ENCODE measurements around the gene MYL12A. TPM values are rescaled to one million over a fixed set of nuclear protein-coding genes. Genes with fewer than 3 reads are reported as not detected.

Gene MYL12A
- total RNA-seq, 1 experiment from 2014 or later, result 447 TPM

DNA sequence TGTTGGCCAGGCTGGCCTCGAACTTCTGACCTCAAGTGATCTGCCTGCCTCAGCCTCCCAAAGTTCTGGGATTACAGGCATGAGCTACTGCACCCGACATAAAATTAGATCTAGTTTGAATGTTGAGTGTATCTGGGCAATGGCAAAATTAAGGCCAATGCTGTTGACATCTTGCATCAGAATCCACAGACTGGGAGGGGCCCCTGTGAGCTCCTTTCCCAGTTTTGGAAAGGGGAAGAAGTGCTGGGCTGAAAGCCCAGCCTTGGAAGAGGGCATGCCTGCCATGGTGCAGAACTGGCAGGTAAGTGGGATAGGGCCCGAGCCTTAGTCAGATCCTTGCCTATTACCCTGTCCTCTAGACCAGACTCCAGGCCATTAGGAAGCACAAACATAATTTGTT lies 23.4 kb upstream of the MYL12A start:
- no peak for DNase-seq (ENCODE audit: low spot score)

DNA sequence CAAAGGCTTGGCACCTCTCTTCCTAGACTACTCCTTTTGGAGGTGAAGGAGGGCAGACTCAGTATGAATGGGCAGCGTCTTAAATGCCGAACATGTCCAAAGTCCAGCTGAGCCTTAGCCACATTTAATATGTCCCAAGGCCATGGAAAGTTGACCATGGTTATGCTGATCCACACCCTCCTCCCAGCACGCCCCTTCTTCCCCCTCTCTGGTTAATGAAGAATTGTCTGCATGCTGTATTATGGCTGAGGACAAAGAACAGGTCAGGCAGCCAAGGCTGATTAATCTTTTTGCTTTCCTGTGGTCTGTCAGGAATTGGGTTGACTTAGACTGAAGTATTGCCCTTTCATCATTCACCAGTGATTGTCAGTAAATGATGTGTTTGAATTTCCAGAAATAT lies 22.0 kb upstream of the MYL12A start:
- DNase-seq (ENCODE audit: low spot score), result no peak

DNA sequence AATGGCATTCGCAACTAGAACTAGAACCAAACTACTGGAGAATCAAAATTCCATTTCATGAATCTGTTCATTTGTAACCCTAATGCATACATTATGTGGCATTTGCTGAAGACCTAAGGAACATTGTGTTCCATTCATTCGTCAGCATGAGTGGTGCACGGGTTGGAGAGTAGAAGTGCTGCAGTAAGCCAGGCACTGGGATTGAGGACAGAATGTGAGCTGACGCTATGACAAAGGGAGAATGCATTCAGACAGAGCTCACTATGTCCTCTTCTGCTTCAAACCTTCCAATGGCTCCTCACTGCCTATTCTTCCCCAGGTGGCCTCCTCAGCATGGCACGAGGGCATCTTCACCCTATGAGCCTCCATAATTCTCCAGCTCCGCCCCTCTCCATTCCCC lies 21.6 kb upstream of the MYL12A start:
- no peak for DNase-seq (ENCODE audit: low spot score)

DNA sequence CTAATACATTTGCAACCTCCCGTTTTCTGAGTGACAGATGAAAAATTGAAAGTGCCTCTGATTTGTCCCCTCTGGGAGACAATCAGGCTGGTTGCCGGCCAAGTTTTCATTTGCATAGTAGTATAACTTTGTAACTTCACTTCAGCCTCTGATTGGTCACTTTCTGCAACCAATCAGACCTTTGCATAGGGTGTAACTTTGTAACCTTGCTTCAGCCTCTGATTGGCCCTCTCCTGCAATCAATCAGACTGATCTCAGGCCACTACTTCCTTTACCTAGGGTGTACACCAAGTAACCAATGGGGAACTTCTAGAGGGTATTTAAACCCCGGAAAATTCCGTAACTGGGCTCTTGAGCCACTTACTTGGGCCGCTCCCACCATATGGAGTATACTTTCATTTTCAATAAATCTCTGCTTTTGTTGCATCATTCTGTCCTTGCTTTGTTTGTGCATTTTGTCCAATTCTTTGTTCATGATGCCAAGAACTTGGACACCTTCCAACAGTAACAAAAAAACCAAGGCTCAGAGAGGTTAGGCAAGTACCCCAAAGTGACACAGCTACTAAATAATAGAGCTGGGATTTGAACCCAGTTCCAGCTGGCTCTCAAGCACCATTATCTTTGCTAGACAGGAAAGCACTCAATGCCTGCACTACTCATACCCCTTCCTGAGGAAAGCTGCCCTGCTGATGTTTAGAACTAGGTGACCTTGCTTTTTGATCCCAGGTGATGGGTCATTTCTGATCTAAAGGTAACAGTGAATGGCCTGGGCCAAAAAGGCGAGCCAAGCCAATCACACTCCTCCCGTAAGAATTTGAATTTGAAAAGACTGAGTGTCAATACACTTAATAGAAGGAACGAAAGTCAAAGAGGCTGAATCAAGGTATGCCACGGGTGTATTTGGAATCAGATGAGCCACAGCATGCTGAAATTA lies 16.9 kb upstream of the MYL12A start:
- peak; percentile 94 for DNase-seq (ENCODE audit: low spot score)

GRCh38 chr18:3233004-3233403 lies 14.6 kb upstream of the MYL12A start:
- DNase-seq (ENCODE audit: low spot score), result no peak

- no peak for DNase-seq (ENCODE audit: low spot score)
Observed at GRCh38 chr18:3233433-3234168, 14.0 kb upstream of the MYL12A start.

DNA sequence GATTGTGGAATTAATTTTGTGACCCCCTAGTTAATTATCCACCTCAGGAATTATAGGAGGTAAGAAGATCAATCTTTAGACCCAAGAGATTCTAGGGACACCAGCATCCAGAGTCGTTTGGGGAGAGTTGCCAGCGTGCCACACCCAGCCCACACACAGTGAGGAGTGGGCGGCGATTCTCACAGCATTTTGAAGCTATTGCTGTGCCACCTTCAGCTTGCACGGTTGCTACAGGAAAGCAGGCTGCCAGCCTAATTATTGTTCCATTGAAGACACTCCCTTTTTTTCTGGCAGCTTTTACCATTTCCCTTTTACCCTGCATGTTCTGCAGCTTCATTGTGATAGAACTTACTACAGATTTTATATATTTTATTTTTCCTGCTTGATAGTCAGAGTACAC lies 13.1 kb upstream of the MYL12A start:
- DNase-seq (ENCODE audit: low spot score), result no peak

- DNase-seq (ENCODE audit: low spot score), result no peak
Observed at GRCh38 chr18:3235846-3236245, 11.8 kb upstream of the MYL12A start.

- no peak for DNase-seq (ENCODE audit: low spot score)
Observed at GRCh38 chr18:3236470-3236869, 11.1 kb upstream of the MYL12A start.

DNA sequence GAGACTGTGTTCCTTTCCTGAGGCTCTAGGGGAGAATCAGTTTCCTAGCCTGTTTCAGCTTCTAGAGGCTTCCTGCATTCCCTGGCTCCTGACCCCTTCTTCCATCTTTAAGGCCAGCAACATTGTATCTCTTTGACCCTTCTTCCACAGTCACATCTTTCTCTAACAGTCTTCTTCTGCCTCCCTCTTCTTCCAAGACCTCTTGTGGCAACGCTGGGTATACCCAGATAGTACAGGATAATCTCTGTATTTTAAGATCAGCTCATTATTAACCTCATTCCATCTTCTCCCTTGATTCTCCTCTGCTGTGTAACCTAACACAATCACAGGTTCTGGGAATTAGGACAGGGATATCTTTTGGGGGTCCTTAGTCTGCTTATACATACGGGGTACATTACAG lies 8.9 kb upstream of the MYL12A start:
- DNase-seq (ENCODE audit: low spot score), result no peak

GRCh38 chr18:3245185-3245564 lies 2.4 kb upstream of the MYL12A start:
- DNase-seq (ENCODE audit: low spot score), result no peak

- DNase-seq (ENCODE audit: low spot score), result peak; percentile 83
Observed at GRCh38 chr18:3245853-3246634, 1.6 kb upstream of the MYL12A start.

- no peak for DNase-seq (ENCODE audit: low spot score)
Observed at GRCh38 chr18:3246635-3247239, 864 bp upstream of the MYL12A start.

- DNase-seq (ENCODE audit: low spot score), result no peak
Observed at GRCh38 chr18:3248062-3248657, 559 bp downstream of the MYL12A start.

- peak; percentile 59 for DNase-seq (ENCODE audit: low spot score)
Observed at GRCh38 chr18:3248658-3249359, 1.2 kb downstream of the MYL12A start.

DNA sequence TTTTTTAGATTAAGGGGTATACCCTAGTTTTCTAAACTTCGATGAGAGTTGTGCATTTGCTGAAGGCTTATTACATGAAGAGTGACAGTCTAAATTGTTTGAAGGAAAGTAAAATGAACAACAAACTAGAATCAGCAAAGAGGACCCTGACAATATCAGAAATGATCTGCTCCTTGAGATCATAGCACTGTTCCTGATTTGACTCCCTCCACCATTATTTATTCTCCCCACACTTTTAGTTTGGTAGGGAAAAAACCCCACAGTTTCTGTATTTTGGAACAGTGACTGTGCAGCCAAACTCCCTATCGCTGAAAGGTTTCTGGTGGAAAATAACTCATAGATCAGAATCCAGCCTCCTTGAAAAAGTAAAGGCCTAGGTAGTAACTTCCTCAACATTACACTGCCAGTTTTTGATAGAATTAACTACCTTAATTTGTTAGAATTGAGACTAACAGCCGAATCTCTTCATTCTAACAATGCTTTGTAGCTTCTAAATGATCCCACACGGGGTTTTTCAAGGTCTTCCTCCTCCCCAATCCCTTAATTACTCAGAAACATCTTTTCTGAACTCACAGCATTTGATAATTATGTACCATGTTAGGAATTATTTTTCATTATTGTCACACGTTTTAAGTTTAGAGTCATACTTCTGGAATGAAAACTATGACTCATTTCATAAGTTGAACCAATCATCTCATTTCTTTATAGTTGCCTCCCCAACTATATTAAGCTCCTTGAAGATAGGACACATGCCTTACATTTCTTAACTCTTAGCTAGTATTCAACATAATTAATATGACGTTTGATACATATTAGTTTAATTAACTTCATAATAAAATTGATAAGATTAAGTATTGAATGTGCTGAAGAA lies 2.9 kb downstream of the MYL12A start:
- peak; percentile 29 for DNase-seq (ENCODE audit: low spot score)

GRCh38 chr18:3251249-3251962 lies 3.8 kb downstream of the MYL12A start:
- DNase-seq (ENCODE audit: low spot score), result no peak

DNA sequence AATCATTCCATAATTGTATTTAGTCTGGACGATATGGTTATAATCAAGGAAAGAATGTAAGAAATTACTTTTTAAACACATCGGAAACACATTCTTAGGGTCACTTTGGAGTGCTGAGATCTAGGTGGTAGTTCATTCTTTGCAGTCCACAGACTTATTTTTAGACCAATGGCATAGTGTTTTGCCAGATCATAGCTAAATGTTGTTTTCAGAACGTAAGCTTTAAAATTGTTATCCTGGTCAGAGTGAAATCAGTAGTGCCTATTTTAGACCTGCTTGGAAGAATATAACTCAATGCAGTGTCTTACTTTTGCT lies 4.3 kb downstream of the MYL12A start:
- no peak for DNase-seq (ENCODE audit: low spot score)

GRCh38 chr18:3252843-3253242 lies 5.2 kb downstream of the MYL12A start:
- no peak for DNase-seq (ENCODE audit: low spot score)

Measured in H4 (cell line).